H1 (cell line): Measurements from ENCODE around the gene TYK2. TPM values are rescaled to one million over a fixed set of nuclear protein-coding genes. Genes with fewer than 3 reads are reported as not detected.

Experiments used
- CTCF ChIA-PET: fragments of 300-600 bp; sonication (Branson Sonifier 250); formaldehyde crosslinking; loops from one replicate; lab custom pipeline; 2021; ENCODE audit not compliant: partially characterized antibody; lab: Charles Lee
- POLR2A ChIA-PET: fragments of 300-600 bp; sonication (Branson Sonifier 250); formaldehyde crosslinking; loops from one replicate; lab custom pipeline; 2021; ENCODE audit warnings: inconsistent platforms; ENCODE audit not compliant: partially characterized antibody; lab: Charles Lee
- DNase-seq, 2 experiments: peaks; one replicate each; pipeline versions ENCODE4 v3.0.0 to v3.0.0-alpha.2; 2010 to 2022; ENCODE audit warnings: low spot score in 2 of 2, low read depth in 1 of 2, mixed read lengths in 1 of 2
- FAIRE-seq: peaks from 2 replicates; lab custom pipeline; 2011; peaks lifted over from hg19 to GRCh38; lab: Jason Lieb, UNC
- H2AFZ ChIP-seq: 2 replicates; pipeline ENCODE4 v1.8.1; 2012; ENCODE audit warnings: low read length, inconsistent platforms
- H2AK5ac ChIP-seq: 2 replicates; pipeline ENCODE4 v1.6.1; 2013; ENCODE audit warnings: low read depth, low read length
- H2BK120ac ChIP-seq: replicated peaks from 2 replicates; pipeline ENCODE3; 2013; ENCODE audit warnings: low read depth, low read length, inconsistent platforms
- H2BK12ac ChIP-seq: 2 replicates; pipeline ENCODE4 v1.6.1; 2013; ENCODE audit warnings: low read depth, low read length
- H2BK15ac ChIP-seq: 2 replicates; pipeline ENCODE4 v1.6.1; 2013; ENCODE audit warnings: low read length
- H2BK20ac ChIP-seq: 2 replicates; pipeline ENCODE4 v1.6.1; 2013; ENCODE audit warnings: low read length
- H2BK5ac ChIP-seq: 2 replicates; pipeline ENCODE4 v1.6.1; 2013; ENCODE audit warnings: low read depth, low read length
- H3K14ac ChIP-seq: 2 replicates; pipeline ENCODE4 v1.6.1; 2013; ENCODE audit warnings: inconsistent platforms; ENCODE audit not compliant: insufficient read length
- H3K18ac ChIP-seq: 2 replicates; pipeline ENCODE4 v1.6.1; 2013; ENCODE audit warnings: low read length; ENCODE audit errors: extremely low read depth
- H3K23ac ChIP-seq: 2 replicates; pipeline ENCODE4 v1.6.1; 2013; ENCODE audit warnings: inconsistent platforms; ENCODE audit not compliant: insufficient read length
- H3K23me2 ChIP-seq: 2 replicates; pipeline ENCODE4 v1.6.1; 2013; ENCODE audit warnings: low read depth, low read length
- H3K27ac ChIP-seq: 2 replicates; pipeline ENCODE4 v1.6.1; 2011; ENCODE audit warnings: low read depth, low read length, inconsistent platforms
- H3K27me3 ChIP-seq, 4 experiments: replicated peaks in 1 of 4; 1 replicate in 1 of 4; 2 replicates in 3 of 4; pipeline versions ENCODE4 v1.6.1 to v1.8.1; 2011 to 2013; ENCODE audit warnings: low read length in 3 of 4, mild to moderate bottlenecking in 3 of 4, inconsistent platforms in 2 of 4, mixed read lengths in 2 of 4, moderate library complexity in 1 of 4; ENCODE audit not compliant: control insufficient read depth in 3 of 4, insufficient read depth in 3 of 4; ENCODE audit errors: extremely low read depth in 1 of 4
- H3K36me3 ChIP-seq, 4 experiments: 2 replicates each; pipeline versions ENCODE4 v1.6.1 to v1.8.1; 2011 to 2013; ENCODE audit warnings: mild to moderate bottlenecking in 4 of 4, low read length in 3 of 4, moderate library complexity in 2 of 4, control low read depth in 1 of 4, inconsistent platforms in 1 of 4; ENCODE audit not compliant: insufficient read depth in 4 of 4, control insufficient read depth in 2 of 4
- H3K4ac ChIP-seq: replicated peaks from 2 replicates; pipeline ENCODE3; 2013; ENCODE audit warnings: low read length, low read depth, mixed read lengths, inconsistent platforms; ENCODE audit not compliant: insufficient read length
- H3K4me1 ChIP-seq, 4 experiments: replicated peaks in 1 of 4; 1 replicate in 1 of 4; 2 replicates in 3 of 4; pipeline versions ENCODE4 v1.6.1 to v1.8.1; 2011 to 2013; ENCODE audit warnings: low read length in 3 of 4, inconsistent platforms in 2 of 4, mixed read lengths in 1 of 4; ENCODE audit not compliant: insufficient read depth in 4 of 4, control insufficient read depth in 3 of 4
- H3K4me2 ChIP-seq, 2 experiments: 2 replicates each; pipeline versions ENCODE4 v1.6.1 to v1.8.1; 2011 to 2013; ENCODE audit warnings: low read depth in 2 of 2, low read length in 2 of 2, control low read depth in 1 of 2, inconsistent platforms in 1 of 2, mild to moderate bottlenecking in 1 of 2; ENCODE audit not compliant: insufficient read depth in 1 of 2
- H3K4me3 ChIP-seq, 4 experiments: fragments of 200-600, 300-600 bp in 1 of 4; sonication (generic), shearing (Covaris generic), sonication (Bioruptor Twin) in 1 of 4; 2 replicates each; pipeline versions ENCODE4 v1.5.1 to v1.8.1; 2011 to 2016; ENCODE audit warnings: low read length in 4 of 4, low read depth in 3 of 4, control low read depth in 2 of 4, inconsistent platforms in 2 of 4, mild to moderate bottlenecking in 2 of 4, mixed read lengths in 1 of 4, moderate library complexity in 1 of 4; ENCODE audit not compliant: insufficient read depth in 2 of 4; ENCODE audit errors: extremely low read depth in 1 of 4
- H3K56ac ChIP-seq: replicated peaks from 2 replicates; pipeline ENCODE3; 2013; ENCODE audit warnings: low read depth, mild to moderate bottlenecking, mixed read lengths, low read length, inconsistent platforms; ENCODE audit not compliant: insufficient read length
- H3K79me1 ChIP-seq: 2 replicates; pipeline ENCODE4 v1.6.1; 2013; ENCODE audit warnings: low read depth, low read length, control low read depth
- H3K79me2 ChIP-seq, 2 experiments: 2 replicates each; pipeline versions ENCODE4 v1.6.1 to v1.8.1; 2012 to 2013; ENCODE audit warnings: low read length in 2 of 2, mild to moderate bottlenecking in 2 of 2, inconsistent platforms in 1 of 2; ENCODE audit not compliant: insufficient read depth in 2 of 2, control insufficient read depth in 1 of 2
- H3K9ac ChIP-seq, 4 experiments: replicated peaks in 1 of 4; 1 replicate in 1 of 4; 2 replicates in 3 of 4; pipeline versions ENCODE4 v1.6.1 to v1.8.1; 2011 to 2013; ENCODE audit warnings: low read depth in 3 of 4, low read length in 3 of 4, control low read depth in 2 of 4, mild to moderate bottlenecking in 2 of 4, moderate library complexity in 2 of 4, inconsistent platforms in 1 of 4; ENCODE audit errors: extremely low read depth in 1 of 4
- H3K9me3 ChIP-seq, 2 experiments: 2 replicates each; pipeline versions ENCODE4 v1.6.1 to v1.8.1; 2012 to 2013; ENCODE audit warnings: mild to moderate bottlenecking in 2 of 2, moderate library complexity in 2 of 2, control low read depth in 1 of 2, inconsistent platforms in 1 of 2, low read depth in 1 of 2, low read length in 1 of 2, mixed read lengths in 1 of 2; ENCODE audit not compliant: insufficient read depth in 2 of 2
- H4K20me1 ChIP-seq, 2 experiments: replicated peaks in 1 of 2; 2 replicates each; pipeline versions ENCODE3 to v1.8.1; 2011 to 2013; ENCODE audit warnings: inconsistent platforms in 2 of 2, low read length in 2 of 2, mild to moderate bottlenecking in 1 of 2; ENCODE audit not compliant: insufficient read depth in 2 of 2, control insufficient read depth in 1 of 2
- H4K5ac ChIP-seq: 2 replicates; pipeline ENCODE4 v1.6.1; 2013; ENCODE audit warnings: low read length, low read depth, mixed read lengths, inconsistent platforms; ENCODE audit not compliant: insufficient read length
- H4K8ac ChIP-seq: 2 replicates; pipeline ENCODE4 v1.8.0; 2013; ENCODE audit warnings: mild to moderate bottlenecking, moderate library complexity, low read length, inconsistent platforms; ENCODE audit not compliant: insufficient read depth; ENCODE audit errors: extremely low read depth
- H4K91ac ChIP-seq: replicated peaks from 2 replicates; pipeline ENCODE3; 2013; ENCODE audit warnings: low read length, mixed read lengths, inconsistent platforms; ENCODE audit not compliant: insufficient read length
- ASH2L ChIP-seq: fragments of 200-600, 300-600 bp; sonication (generic); IDR thresholded peaks from one replicate; pipeline ENCODE4 v1.7.1; 2017; ENCODE audit warnings: low read length
- BCL11A ChIP-seq, 2 experiments: IDR thresholded peaks; one replicate each; pipeline ENCODE4 v1.6.1; 2011; ENCODE audit warnings: low read depth in 2 of 2, low read length in 2 of 2, mild to moderate bottlenecking in 2 of 2
- FOSL1 ChIP-seq: IDR thresholded peaks from 2 replicates; pipeline ENCODE4 v1.6.1; 2011; ENCODE audit warnings: mild to moderate bottlenecking, low read depth, low read length, moderate library complexity; ENCODE audit not compliant: insufficient read depth
- KDM4A ChIP-seq: IDR thresholded peaks from one replicate; pipeline ENCODE4 v1.7.1; 2012; ENCODE audit warnings: low read depth, mild to moderate bottlenecking, moderate library complexity, low read length, inconsistent platforms; ENCODE audit not compliant: severe bottlenecking
- NANOG ChIP-seq: IDR thresholded peaks from 2 replicates; pipeline ENCODE4 v1.6.1; 2011; ENCODE audit warnings: low read length, low read depth, mild to moderate bottlenecking, inconsistent platforms; ENCODE audit not compliant: insufficient read depth, poor library complexity, severe bottlenecking
- POLR2A ChIP-seq, 2 experiments: IDR thresholded peaks; 1 replicate in 1 of 2; 2 replicates in 1 of 2; pipeline ENCODE4 v1.6.1; 2011; ENCODE audit warnings: low read depth in 2 of 2, low read length in 2 of 2, mild to moderate bottlenecking in 2 of 2; ENCODE audit errors: control extremely low read depth in 1 of 2
- RBBP5 ChIP-seq: IDR thresholded peaks from 2 replicates; pipeline ENCODE4 v1.7.1; 2012; ENCODE audit warnings: low read depth, mild to moderate bottlenecking, inconsistent platforms, low read length, moderate library complexity, borderline replicate concordance
- RFX5 ChIP-seq: IDR thresholded peaks from 2 replicates; pipeline ENCODE4 v1.6.1; 2011; ENCODE audit warnings: low read depth, low read length, improper control_type of control experiment, borderline replicate concordance
- RXRA ChIP-seq: IDR thresholded peaks from 2 replicates; pipeline ENCODE4 v1.6.1; 2011; ENCODE audit warnings: low read depth, mild to moderate bottlenecking, low read length, moderate library complexity; ENCODE audit not compliant: insufficient read depth
- SRF ChIP-seq: IDR thresholded peaks from 2 replicates; pipeline ENCODE4 v1.6.1; 2011; ENCODE audit warnings: mild to moderate bottlenecking, low read depth, low read length, moderate library complexity
- TAF7 ChIP-seq: optimal IDR thresholded peaks from 2 replicates; pipeline ENCODE3; 2011; ENCODE audit warnings: low read depth, mild to moderate bottlenecking, inconsistent platforms, low read length, moderate library complexity, borderline replicate concordance
- USF2 ChIP-seq: IDR thresholded peaks from 2 replicates; pipeline ENCODE4 v1.6.1; 2011; ENCODE audit warnings: low read length, improper control_type of control experiment
- WGBS, 2 experiments: shearing (Covaris generic) in 1 of 2; methylation state at CpG; one replicate each; pipeline versions ENCODE4 v1.1.6 to v1.1.7; 2013 to 2015; ENCODE audit warnings: low lambda C conversion rate in 2 of 2, mixed read lengths in 2 of 2, inconsistent platforms in 1 of 2, low coverage in 1 of 2, missing lambda C conversion rate in 1 of 2; ENCODE audit not compliant: insufficient replicate concordance in 2 of 2, insufficient coverage in 1 of 2, insufficient read length in 1 of 2; ENCODE audit errors: extremely low coverage in 1 of 2, missing lambda C conversion rate in 1 of 2; 5-methylcytosine and 5-hydroxymethylcytosine counted together
- polyA plus RNA-seq, 7 experiments: library from polyadenylated mRNA; depleted of rRNA in 3 of 7; stranded (reverse) in 5 of 7; unstranded in 2 of 7; fragments of >200 nt in 5 of 7; fragments of 200-250 nt in 2 of 7; gene quantifications; 1 replicate in 5 of 7; 2 replicates in 1 of 7; 4 replicates in 1 of 7; pipeline versions ENCODE4 v1.2.1 to v1.2.3, GENCODE V29; 2011 to 2013; ENCODE audit warnings: missing spikeins in 2 of 7, mixed read lengths in 2 of 7
- total RNA-seq: library from RNA; stranded (reverse); fragmentation: NEBNext Ultra II Directional; extraction: Animal tissue kit (Norgen Biotek cat#: 25700); gene quantifications from 2 replicates; pipeline ENCODE4 v1.2.1, GENCODE V29; 2021

TYK2 gene
- total and polyA plus RNA-seq, 2 of the 8 experiments (the other 6 are each of a cell fraction or from before 2014, with no cell fraction given): 32.1 to 40.8 TPM

- Histone ChIP-seq H3K4ac (no peak overlapping the region), H3K56ac (no peak overlapping the region), H3K4me2 (no peak overlapping the region), H3K79me2 (no peaks in the 10 kb centered on the region), H3K27me3 (no peaks in the 10 kb centered on the region; a peak in 1 of 7 replicates), H4K8ac (no peak overlapping the region), H3K23me2 (no peaks in the 10 kb centered on the region; the same call in 1 of the 2 replicates), H4K20me1 (peaks cover 0 to 12% of the 10 kb centered on the region in 2 experiments), H3K18ac (no peak overlapping the region), H4K91ac (no peak overlapping the region), H2AFZ (no peak overlapping the region), H3K36me3 (peaks cover 26 to 74% (median 56%) of the 10 kb centered on the region in 4 experiments), H2BK120ac (no peak overlapping the region), H2BK5ac (no peak overlapping the region), H3K9ac (no peak overlapping the region), H3K79me1 (no peaks in the 10 kb centered on the region), H2BK12ac (no peak overlapping the region), H2BK20ac (no peak overlapping the region), H3K14ac (no peak overlapping the region), H3K4me1 (no peaks in the 10 kb centered on the region), H3K27ac (no peak overlapping the region), H3K9me3 (no peaks in the 10 kb centered on the region), H3K23ac (no peak overlapping the region), H2AK5ac (no peak overlapping the region), H4K5ac (no peak overlapping the region), H2BK15ac (no peak overlapping the region), H3K4me3 (no peak overlapping the region)
- no peak for FAIRE-seq
- no peak for DNase-seq
- WGBS, 2 experiments: 93% methylated on average over 11 of the region's 11 CpGs; no CpG with 5 or more reads in 1 of the 2 experiments
- ChIA-PET CTCF (interaction anchor here (0.9 to 2.4 kb wide), 8 partner anchors 8 to 68 kb away, joined by 3 to 13 read pairs (median 4); partner anchors contain the start of gene ZGLP1), POLR2A (interaction anchor here (1.1 to 11.4 kb wide), 4 partner anchors 11 to 52 kb away, joined by 3 to 104 read pairs (median 6); partner anchors contain the start of genes ICAM5 and RAVER1)
- TF ChIP-seq FOSL1 (no peak), SRF (no peak), RBBP5 (no peak), RXRA (no peak), ASH2L (no peak), RFX5 (no peak), POLR2A (IDR thresholded peaks at IDR 0.05; ENCODE audit: control extremely low read depth in 1 of 2, low read depth in 2 of 2, low read length in 2 of 2) (no peak), NANOG (no peak), TAF7 (no peak), USF2 (no peak), KDM4A (no peak), BCL11A (IDR thresholded peaks at IDR 0.05; ENCODE audit: low read depth in 2 of 2, low read length in 2 of 2) (no peak)
Measured at GRCh38 chr19:10321417-10321797, 59.0 kb downstream of the TYK2 start.
